GM18868 (cell line): Measurements from ENCODE around the gene LRRC53.
A peak's percentile ranks its signal among the peaks of the same experiment; 100 is the strongest.

ENCODE experiments used
- ATAC-seq: cut with Tn5 transposase; IDR thresholded peaks from one replicate; pipeline ENCODE4 v1.9.1; 2021; ENCODE audit warnings: mild to moderate bottlenecking, moderate library complexity; ENCODE audit not compliant: unreplicated experiment

LRRC53 gene

GRCh38 chr1:74498901-74499300 is 13.5 kb downstream of the LRRC53 start:
- ATAC-seq = no peak

GRCh38 chr1:74496669-74497068 is 15.7 kb downstream of the LRRC53 start:
- ATAC-seq = no peak

GRCh38 chr1:74486036-74486435 is 26.4 kb downstream of the LRRC53 start:
- no peak for ATAC-seq

- no peak for ATAC-seq
Measured at GRCh38 chr1:74485622-74486021, 26.8 kb downstream of the LRRC53 start.

- ATAC-seq = no peak
Measured at GRCh38 chr1:74481607-74482006, 30.8 kb downstream of the LRRC53 start.

- no peak for ATAC-seq
Measured at GRCh38 chr1:74480068-74480467, 32.3 kb downstream of the LRRC53 start.

GRCh38 chr1:74478979-74479378 is 33.4 kb downstream of the LRRC53 start:
- no peak for ATAC-seq

GRCh38 chr1:74474585-74474984 is 37.8 kb downstream of the LRRC53 start:
- no peak for ATAC-seq

GRCh38 chr1:74471470-74471869 is 40.9 kb downstream of the LRRC53 start:
- no peak for ATAC-seq

GRCh38 chr1:74470936-74471335 is 41.5 kb downstream of the LRRC53 start:
- no peak for ATAC-seq

- ATAC-seq = no peak
Measured at GRCh38 chr1:74470251-74470650, 42.2 kb downstream of the LRRC53 start.

GRCh38 chr1:74468982-74469603 is 43.3 kb downstream of the LRRC53 start:
- peak; percentile 53 for ATAC-seq

- no peak for ATAC-seq
Measured at GRCh38 chr1:74467786-74468377, 44.5 kb downstream of the LRRC53 start.

GRCh38 chr1:74465193-74465681 is 47.2 kb downstream of the LRRC53 start:
- no peak for ATAC-seq

GRCh38 chr1:74464037-74464436 is 48.4 kb downstream of the LRRC53 start:
- ATAC-seq = no peak

GRCh38 chr1:74463333-74463988 is 49.0 kb downstream of the LRRC53 start:
- peak; percentile 85 for ATAC-seq

- ATAC-seq = no peak
Measured at GRCh38 chr1:74457253-74457652, 55.2 kb downstream of the LRRC53 start.

- ATAC-seq = no peak
Measured at GRCh38 chr1:74455390-74455789, 57.0 kb downstream of the LRRC53 start.

GRCh38 chr1:74453277-74453676 is 59.1 kb downstream of the LRRC53 start:
- no peak for ATAC-seq

GRCh38 chr1:74452035-74452434 is 60.4 kb downstream of the LRRC53 start:
- no peak for ATAC-seq

GRCh38 chr1:74437035-74437434 is 75.4 kb downstream of the LRRC53 start:
- ATAC-seq = no peak

- peak; percentile 38 for ATAC-seq
Measured at GRCh38 chr1:74436078-74436477, 76.3 kb downstream of the LRRC53 start.
